ENCODE measurements around the gene STPG1. TPM values are rescaled to one million over a fixed set of nuclear protein-coding genes. Genes with fewer than 3 reads are reported as not detected.

STPG1 gene
- total and polyA plus RNA-seq, 9 of the 15 experiments (the other 6 are each of a cell fraction or from before 2014, with no cell fraction given): 5.0 to 11.9 (median 8.3) TPM

DNA sequence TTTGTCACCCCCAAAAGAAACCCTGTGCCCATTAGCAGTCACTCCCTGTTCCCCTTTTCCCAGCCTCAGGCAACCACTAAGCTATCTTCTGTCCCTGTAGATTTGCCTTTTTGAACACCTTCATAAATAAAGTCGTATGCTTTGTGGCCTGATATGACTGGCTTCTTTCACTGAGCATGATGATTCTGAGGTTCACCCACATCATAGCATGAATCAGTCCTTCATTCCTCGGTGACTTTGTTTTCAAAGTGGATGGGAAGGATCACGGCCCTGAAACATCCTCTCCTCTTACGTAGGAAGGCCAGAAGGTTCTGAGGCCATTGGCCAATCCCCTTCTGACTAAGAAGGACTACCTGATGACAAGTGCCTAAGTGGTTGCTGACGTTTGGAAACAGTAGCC lies 41.1 kb upstream of the STPG1 start:
- DNase-seq (ENCODE audit: extremely low read depth in 1 of 4, low spot score in 3 of 4) (no peak), FAIRE-seq (no peak), ATAC-seq (no peak)
- H3K4me2 ChIP-seq (ENCODE audit: insufficient read depth, low read length): no peak overlapping the region
- TF ChIP-seq, protein P1, sequence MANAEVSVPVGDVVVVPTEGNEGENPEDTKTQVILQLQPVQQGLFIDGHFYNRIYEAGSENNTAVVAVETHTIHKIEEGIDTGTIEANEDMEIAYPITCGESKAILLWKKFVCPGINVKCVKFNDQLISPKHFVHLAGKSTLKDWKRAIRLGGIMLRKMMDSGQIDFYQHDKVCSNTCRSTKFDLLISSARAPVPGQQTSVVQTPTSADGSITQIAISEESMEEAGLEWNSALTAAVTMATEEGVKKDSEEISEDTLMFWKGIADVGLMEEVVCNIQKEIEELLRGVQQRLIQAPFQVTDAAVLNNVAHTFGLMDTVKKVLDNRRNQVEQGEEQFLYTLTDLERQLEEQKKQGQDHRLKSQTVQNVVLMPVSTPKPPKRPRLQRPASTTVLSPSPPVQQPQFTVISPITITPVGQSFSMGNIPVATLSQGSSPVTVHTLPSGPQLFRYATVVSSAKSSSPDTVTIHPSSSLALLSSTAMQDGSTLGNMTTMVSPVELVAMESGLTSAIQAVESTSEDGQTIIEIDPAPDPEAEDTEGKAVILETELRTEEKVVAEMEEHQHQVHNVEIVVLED (CRISPR knock-in tag; IDR thresholded peaks at IDR 0.05): no peak
- TF ChIP-seq VEZF1 (CRISPR knock-in tag; IDR thresholded peaks at IDR 0.05) (no peak), ZNF778 (CRISPR knock-in tag; IDR thresholded peaks at IDR 0.05) (no peak), ZNF561 (CRISPR knock-in tag; conservative IDR thresholded peaks at IDR 0.05) (no peak), SRF (CRISPR knock-in tag; IDR thresholded peaks at IDR 0.05) (no peak), ESRRA (IDR thresholded peaks at IDR 0.05; ENCODE audit: borderline replicate concordance, low read depth) (no peak), RHOXF2B (CRISPR knock-in tag; conservative IDR thresholded peaks at IDR 0.05) (no peak), MYC (IDR thresholded peaks at IDR 0.05; ENCODE audit: low read depth, low read length) (no peak), MYC (CRISPR knock-in tag; IDR thresholded peaks at IDR 0.05; ENCODE audit: borderline replicate concordance, low read depth) (no peak), RBM14 (IDR thresholded peaks at IDR 0.05; ENCODE audit: borderline replicate concordance, insufficient read depth, low read depth, low read length) (no peak), ZNF449 (CRISPR knock-in tag; IDR thresholded peaks at IDR 0.05) (no peak), ZNF174 (CRISPR knock-in tag; IDR thresholded peaks at IDR 0.05) (no peak)
- no peak overlapping the region for H3K27ac ChIP-seq (ENCODE audit: extremely low read depth, low read depth, low read length)
- no peak overlapping the region for H3K9ac ChIP-seq (ENCODE audit: insufficient read depth in 1 of 2, low read depth in 2 of 2, low read length in 2 of 2)
- H3K4me3 ChIP-seq: no peak overlapping the region
- no peaks in the 10 kb centered on the region for H3K9me3 ChIP-seq (replicated peaks; ENCODE audit: control insufficient read depth, insufficient read depth, low read depth, low read length)
- no peaks in the 10 kb centered on the region for H4K20me1 ChIP-seq (replicated peaks; ENCODE audit: control insufficient read depth, insufficient read depth, low read length)
- H3K9me1 ChIP-seq (ENCODE audit: control insufficient read depth, insufficient read depth, low read length): no peaks in the 10 kb centered on the region
- H3K27me3 ChIP-seq (ENCODE audit: control insufficient read depth in 2 of 2, insufficient read depth in 2 of 2, low read length in 2 of 2): no peaks in the 10 kb centered on the region
- no peaks in the 10 kb centered on the region; a peak in 1 of 5 replicates for H3K4me1 ChIP-seq (replicated peaks in 1 of 2; ENCODE audit: control insufficient read depth in 2 of 2, insufficient read depth in 2 of 2, low read length in 2 of 2)
- intact Hi-C loops (cut with micrococcal nuclease): no loop called here
- BruUV-seq (replicated peaks): no TSS peak
- 58% methylated on average over 5 of the region's 5 CpGs for WGBS (ENCODE audit: insufficient coverage, low coverage, missing lambda C conversion rate)
- no peak overlapping the region for H2AFZ ChIP-seq (ENCODE audit: low read depth, low read length)
- POLR2A ChIA-PET: interaction anchor here (1.7 kb wide), 1 partner anchor 12 kb away, joined by 8 read pairs; no protein-coding TSS in a partner anchor
- in situ Hi-C loops (cut with MboI): no loop called here
- CTCF ChIA-PET (ENCODE audit: low intra/inter-chr PET ratio): no interaction called here
- H3K79me2 ChIP-seq (ENCODE audit: control insufficient read depth, insufficient read depth, low read length): no peaks in the 10 kb centered on the region
- peaks cover 50% of the 10 kb centered on the region; the same call in 2 of the 3 replicates for H3K36me3 ChIP-seq (ENCODE audit: control insufficient read depth, insufficient read depth, low read length)
